Non-pigmented ciliary epithelial cell (primary cell): ENCODE data around the gene LIX1L.
A peak's percentile ranks its signal among the peaks of the same experiment; 100 is the strongest.

Experiments used
- DNase-seq: peaks from one replicate; pipeline ENCODE4 v3.0.0-alpha.2; 2010; ENCODE audit warnings: low read depth

Gene LIX1L

GRCh38 chr1:145957443-145958319 lies at the start of gene LIX1L:
LIX1L (minus strand) TSS chr1:145958017; CDS start chr1:145957927, 90 bp downstream.
- DNase-seq, result peak; percentile 86

GRCh38 chr1:146001709-146002108 lies 43.9 kb upstream of the LIX1L start:
- no peak for DNase-seq

- no peak for DNase-seq
Observed at GRCh38 chr1:145999321-146000024, 41.7 kb upstream of the LIX1L start.

DNA sequence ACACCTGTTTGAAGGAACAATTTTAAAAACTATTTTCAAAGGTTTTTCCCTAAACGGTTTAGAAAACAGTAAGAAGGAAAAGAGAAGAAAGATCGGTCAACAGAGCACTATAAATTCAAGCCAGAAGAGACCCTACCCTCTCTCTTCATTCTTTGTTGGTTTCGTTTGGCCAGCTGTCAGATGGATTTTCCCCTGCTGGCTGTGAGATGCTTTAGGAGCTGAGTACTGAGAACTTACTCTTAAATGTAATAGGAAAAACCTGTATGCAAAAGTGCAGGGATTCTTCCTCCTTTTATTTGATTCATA lies 39.9 kb upstream of the LIX1L start:
- DNase-seq, result no peak

DNA sequence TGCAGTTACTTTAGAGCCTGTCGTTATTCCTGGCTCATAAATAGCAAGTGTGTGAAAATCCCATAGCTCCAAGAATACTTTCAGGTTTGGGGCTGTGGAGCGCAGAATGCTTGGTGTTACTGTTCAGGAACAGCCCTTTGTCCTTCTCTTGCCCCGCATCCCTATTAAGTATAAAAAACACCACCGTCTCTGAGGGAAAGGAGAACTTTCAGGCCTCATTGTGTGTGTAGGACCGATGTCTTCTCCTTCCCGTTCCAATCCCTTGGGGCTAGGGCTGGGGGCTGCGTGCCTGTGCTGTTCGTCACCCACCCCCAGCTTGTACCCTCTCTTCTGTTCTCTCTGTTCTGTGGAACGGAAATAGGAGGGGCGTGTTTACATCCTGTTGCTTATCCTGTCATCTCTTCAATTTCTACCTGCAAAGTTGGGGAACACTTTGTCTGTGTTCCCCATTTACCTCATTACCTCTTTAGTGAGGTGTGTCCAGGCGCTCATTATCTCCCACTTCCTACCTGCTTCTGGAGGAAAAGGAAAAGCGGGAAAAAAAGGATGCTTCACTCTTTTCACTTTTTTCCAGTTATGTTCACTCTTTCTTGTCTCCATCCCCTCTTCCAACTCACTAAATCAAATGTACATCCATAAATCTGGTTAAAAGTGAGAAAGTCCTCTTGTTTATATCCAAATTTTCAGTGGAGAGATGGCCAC lies 39.4 kb upstream of the LIX1L start:
- no peak for DNase-seq

DNA sequence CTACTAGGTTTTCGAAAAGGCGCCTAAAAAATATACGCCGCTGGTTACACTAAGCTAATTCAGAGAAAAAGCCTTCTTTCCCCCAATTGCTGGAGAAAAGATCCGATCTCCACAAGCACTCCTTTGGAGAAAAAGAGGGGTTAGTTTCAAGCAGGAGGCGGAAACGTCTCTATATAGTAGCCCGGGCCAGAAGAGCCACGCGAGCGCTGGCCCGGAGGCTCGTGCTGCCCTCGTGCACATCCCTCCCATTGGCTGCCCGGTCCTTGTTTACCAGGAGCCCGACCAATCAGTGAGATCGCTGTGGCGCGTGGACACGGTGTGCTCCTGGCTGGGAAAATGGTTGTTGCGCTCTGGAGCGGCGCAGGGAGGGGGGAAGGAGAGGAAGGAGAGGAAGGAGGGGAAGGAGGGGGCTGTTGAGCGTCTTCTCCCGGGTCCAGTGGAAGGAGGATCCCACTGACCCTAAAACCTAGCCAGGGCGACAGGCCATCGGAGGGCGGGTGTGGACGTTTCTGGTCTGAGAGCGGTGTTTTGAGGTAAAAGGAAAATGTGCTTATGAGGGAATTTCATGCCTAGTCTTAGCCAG lies 38.7 kb upstream of the LIX1L start, which contains the start of gene TXNIP:
TXNIP (minus strand) TSS at position 147 of the 583 bp plus-strand sequence. CDS start 313 bp downstream, outside the sequence.
- peak; percentile 91 for DNase-seq

GRCh38 chr1:145995964-145996432 lies 38.2 kb upstream of the LIX1L start:
- no peak for DNase-seq

- no peak for DNase-seq
Observed at GRCh38 chr1:145995148-145995881, 37.5 kb upstream of the LIX1L start.

- no peak for DNase-seq
Observed at GRCh38 chr1:145994391-145995120, 36.7 kb upstream of the LIX1L start.

GRCh38 chr1:145993618-145994390 lies 36.0 kb upstream of the LIX1L start:
- no peak for DNase-seq

DNA sequence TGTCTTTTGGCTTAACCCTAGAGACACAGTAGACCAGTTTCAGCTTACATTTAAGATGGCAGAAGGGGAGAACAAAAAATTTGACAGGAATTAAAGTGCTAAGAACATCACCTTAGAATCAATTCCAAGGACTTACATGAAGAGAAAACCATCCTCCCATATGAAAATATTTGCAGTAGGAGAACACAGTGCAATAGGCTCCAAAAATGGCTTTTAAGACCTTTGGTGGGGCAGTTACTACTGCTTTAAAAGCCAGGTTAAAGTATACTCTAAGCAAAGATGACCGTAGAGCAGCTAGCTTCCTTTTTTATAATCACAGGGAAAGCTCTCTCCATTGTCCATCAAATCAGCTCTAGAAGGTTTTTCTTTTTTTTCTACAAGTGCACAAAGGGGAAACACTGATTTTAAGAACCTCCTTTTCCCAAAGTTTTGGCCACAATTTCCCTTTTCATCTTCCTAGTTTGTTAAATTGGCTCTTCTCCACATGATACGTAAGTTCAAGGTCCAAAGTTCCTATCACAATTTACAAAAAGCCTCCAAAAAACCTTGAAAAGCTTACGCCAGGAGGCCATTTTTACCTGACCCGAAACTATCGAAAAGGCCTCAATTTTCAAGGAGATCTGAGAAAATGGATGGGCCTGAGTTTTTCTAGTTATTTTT lies 35.3 kb upstream of the LIX1L start:
- no peak for DNase-seq

DNA sequence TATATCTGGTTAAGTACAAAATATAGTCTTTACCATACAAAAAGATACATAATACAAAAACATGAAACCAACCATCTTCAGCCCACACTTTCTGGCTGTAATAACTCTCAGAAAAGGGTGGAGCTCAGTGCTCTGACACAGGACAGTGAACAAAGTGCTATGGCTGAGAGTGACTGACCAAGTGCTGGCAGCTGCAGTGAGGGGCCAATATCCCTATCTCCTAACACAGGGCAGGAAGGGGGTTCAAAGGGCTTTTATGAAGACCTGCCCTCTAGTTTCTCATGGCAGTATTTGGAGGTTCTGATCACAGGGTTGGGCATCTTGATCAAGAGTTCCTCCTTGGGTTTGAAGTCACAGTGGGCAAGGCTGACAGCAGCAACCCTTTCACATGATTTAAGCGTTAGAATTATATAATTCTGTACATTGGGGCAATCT lies 34.7 kb upstream of the LIX1L start:
- DNase-seq, result no peak

DNA sequence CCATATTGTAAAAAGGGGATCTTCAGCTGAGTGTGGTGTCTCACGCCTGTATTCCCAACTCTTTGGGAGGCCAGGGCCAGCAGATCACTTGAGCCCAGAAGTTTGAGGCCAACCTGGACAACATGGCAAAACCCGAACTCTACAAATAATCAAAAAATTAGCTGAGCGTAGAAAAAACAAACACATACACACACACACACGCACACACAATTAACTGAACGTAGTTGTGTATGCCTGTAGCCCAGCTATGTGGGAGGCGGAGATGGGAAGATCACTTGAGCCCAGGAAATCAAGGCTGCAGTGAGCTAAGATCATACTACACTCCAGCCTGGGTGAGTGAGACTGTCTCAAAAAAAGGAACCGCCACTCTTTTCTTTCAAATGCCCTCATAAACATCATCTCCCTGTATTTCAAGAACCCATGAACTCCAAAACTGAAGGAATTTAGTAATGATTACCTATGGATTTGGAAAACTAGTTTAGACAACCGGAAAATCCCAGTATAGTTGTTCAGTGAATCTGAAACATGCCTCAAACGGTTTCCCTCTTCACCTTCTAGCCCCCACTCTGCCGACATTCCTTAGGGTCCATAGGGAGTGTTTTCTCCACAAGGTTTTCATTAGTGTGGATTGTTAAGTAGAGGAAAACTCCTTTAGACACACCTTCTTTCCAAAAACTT lies 34.1 kb upstream of the LIX1L start:
- DNase-seq, result no peak

DNA sequence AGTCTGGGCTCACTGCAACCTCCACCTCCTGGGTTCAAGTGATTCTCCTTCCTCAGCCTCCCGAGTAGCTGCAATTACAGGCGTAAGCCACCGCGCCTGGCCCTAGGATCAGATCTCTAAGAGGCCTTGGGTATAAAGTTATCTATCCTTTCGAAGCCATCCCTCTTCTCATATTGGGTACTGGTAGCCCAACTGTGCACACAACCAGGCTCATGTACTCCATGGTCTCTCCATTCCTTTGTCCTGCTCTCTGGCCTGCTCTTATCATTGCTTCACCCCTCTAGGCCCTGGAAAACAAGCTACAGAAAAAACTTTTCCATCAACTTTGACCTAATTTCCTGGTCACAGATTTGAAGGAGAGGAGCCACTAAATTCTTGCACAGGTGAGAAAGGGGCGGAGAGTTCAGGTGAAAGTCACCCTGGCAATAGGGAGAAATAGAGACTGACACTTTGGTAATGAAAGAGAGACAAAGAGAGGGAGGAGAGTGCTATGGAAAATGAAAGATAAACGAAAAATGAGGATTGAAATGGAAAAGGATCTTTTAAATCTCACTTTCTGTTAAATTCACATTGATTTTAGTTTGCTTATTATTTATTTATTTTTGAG lies 32.5 kb upstream of the LIX1L start:
- no peak for DNase-seq

DNA sequence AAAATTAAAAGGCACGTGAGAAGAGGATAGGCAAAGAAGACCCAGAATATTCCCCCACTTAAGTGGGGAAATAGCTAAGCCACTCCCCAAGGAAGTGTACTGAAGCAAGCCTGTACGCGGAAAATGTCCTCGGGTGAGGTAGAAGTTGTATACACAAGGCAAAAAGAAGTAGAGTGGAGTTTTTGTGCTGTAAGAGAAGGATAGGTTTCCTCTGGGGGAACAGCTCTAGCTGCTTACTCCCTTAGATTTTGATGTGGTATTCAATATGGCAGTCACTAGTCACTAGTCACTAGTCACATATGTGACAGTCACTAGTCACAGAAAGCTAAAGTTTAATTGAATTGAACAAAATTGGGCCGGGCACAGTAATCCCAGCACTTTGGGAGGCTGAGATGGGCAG lies 31.0 kb upstream of the LIX1L start:
- no peak for DNase-seq

DNA sequence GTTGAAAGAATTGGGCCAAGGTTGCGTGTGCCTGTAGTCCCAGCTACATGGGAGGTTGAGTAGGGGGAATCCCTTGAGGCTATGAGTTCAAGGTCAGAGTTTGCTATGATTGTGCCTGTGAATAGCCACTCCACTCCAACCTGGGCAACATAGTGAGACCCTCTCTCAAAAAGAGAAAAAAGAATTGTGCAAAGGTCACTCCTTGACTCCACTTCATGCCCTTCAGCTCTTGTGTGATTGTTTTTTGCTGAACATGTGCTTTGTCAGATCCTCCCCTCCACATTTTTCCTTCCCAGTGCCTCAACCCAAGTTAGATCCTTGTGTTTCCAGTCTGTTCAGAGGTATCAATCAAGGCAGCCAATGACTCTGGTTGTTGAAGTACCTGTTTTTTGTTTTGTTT lies 30.1 kb upstream of the LIX1L start:
- no peak for DNase-seq

DNA sequence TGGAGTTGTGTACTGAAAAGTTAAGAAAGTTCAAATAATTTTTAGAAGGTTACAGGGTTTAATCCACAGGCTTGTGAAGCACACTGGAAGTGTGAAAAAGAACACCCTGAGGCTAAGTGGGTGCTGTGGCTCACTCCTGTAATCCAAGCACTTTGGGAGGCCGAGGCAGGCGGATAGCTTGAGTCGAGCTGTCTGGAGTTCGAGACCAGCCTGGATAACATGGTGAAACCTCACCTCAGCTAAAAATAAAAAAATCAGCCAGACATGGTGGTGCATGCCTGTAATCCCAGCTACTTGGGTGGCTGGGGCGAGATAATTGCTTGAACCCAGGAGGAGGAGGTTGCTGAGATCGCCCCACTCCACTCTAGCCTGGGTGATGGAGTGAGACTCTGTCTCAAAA lies 28.7 kb upstream of the LIX1L start:
- no peak for DNase-seq
